NCI-H1092 (cell line): ENCODE results near the gene SAMD8.
"Not testable (repeated sequence)": the region's sequence is repeated elsewhere in the genome, so short reads cannot be mapped to it uniquely, and the experiment has no call there.

Source experiments
- DNase-seq: peaks from one replicate; lab custom pipeline; 2025; lab: John Stamatoyannopoulos, UW

Gene SAMD8

GRCh38 chr10:75086278-75086934 is 25.1 kb upstream of the SAMD8 start:
- no peak for DNase-seq

DNA sequence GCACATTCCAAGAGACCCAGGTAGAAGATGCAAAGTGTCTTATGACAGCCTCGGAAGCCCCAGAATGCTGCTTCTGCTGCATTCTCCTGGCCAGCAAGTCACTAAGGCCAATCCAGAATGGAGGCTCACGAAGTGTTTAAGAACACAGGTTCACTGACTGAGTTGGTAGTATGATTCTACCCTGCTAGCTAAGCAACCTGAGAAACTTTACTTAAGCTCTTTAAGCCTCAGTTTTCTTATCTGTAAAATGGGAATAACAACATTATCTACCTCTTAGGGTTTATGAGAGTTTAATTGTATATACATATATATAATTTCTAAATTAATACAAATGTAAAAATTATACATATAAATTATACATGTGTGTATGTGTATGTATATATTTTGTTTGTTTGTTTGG is 22.8 kb upstream of the SAMD8 start:
- DNase-seq: no peak

DNA sequence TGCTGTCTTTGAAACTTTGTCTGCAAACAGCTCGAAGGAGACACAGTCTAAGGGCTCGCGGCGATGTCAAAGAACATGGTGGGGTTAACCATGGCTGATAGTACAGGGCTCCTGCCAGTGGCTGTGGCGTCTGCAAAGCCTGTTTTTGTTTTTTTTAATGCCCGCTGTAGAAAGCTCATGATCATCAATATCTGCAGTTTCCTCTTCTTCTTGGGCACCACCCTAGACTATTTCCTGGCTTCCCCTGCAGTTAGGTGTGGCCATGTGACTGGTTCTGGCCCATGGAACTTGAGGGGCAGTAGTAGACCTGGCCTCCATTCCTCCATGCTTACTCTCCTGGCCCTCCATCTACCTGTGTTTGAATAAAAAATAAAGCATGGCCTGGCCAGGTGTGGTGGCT is 21.8 kb upstream of the SAMD8 start:
- no peak for DNase-seq

DNA sequence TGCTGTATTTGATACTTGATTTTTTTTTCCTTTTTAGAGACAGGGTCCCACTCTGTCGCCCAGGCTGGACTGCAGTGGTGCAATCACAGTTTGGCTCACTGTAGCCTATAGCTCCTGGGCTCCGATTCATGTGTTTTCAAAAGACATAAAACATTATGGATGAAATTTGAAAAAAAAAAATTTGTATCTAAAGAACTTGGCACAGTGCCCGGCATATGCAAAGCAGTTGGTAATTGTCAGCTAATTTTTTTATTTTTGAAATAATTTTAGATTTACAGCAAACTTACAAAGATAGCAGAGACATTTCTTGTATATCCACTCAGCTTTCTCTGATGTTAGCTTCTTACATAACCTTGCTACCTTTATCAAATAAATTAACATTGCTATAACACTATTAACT is 20.3 kb upstream of the SAMD8 start:
- no peak for DNase-seq

- no peak for DNase-seq
Measured at GRCh38 chr10:75094465-75094864, 17.0 kb upstream of the SAMD8 start.

- no peak for DNase-seq
Measured at GRCh38 chr10:75095631-75096030, 15.8 kb upstream of the SAMD8 start.

DNA sequence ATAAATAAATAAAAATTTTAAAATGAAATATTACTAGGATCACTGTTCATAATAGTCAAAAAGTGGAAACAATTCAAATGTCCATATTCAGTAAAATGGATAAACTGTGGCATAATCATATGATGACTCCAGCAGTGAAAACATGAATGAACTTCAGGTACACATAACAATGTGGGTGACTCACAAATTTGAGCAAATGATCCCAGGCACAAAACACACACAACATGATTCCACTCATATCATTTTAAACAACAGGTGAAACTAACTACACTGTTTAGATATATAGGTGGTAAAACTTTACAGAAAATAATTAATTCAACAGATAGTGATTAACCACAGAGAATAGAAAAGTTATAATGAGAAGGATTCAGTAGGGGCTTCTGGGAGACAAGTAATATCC is 14.7 kb upstream of the SAMD8 start:
- no peak for DNase-seq

- no peak for DNase-seq
Measured at GRCh38 chr10:75097666-75098285, 13.7 kb upstream of the SAMD8 start.

- DNase-seq: no peak
Measured at GRCh38 chr10:75098902-75099673, 12.4 kb upstream of the SAMD8 start.

GRCh38 chr10:75099952-75100763 is 11.3 kb upstream of the SAMD8 start:
- no peak for DNase-seq

- no peak for DNase-seq
Measured at GRCh38 chr10:75100764-75101291, 10.6 kb upstream of the SAMD8 start.

GRCh38 chr10:75101416-75102251 is 9.8 kb upstream of the SAMD8 start:
- no peak for DNase-seq

- DNase-seq: no peak
Measured at GRCh38 chr10:75102830-75103673, 8.4 kb upstream of the SAMD8 start.

DNA sequence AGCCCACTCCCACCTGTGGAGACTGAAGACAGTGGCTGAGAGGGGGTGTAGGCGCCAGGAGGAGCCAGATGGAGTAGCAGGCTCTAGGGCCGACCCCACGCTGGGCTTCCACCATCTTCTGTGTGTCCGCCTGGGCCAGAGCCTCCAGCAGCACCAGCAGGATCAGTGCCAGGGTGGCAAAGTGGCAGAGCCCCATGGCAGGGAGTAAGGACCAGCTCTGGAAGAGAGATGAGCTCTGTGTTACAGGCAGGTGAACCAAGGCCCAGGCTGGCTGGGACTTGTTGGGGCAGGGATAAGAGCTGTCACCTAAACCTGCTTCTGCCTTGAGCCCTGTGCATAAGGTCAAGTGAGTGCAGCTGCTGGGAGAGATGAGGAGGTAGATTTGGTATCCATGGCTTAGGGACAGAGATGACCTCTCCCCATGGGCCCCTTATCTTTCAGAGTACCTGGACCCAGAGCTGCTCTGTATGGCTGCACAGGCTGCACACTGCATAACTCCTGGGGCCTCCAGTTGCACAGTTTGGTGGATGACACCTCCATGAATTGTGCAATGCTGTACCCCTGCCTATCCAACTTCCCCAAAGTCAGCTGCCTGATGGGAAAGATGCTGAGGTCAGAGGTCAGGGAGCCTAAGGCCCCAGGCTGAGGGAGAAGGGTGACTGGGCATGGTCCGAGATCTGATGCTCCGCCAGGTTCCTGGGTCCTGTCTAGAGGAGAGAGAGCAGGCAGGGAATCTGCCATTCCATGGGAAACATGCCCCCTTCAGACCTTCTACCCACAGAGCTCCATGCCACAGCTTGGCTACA is 7.4 kb upstream of the SAMD8 start:
- DNase-seq: no peak

DNA sequence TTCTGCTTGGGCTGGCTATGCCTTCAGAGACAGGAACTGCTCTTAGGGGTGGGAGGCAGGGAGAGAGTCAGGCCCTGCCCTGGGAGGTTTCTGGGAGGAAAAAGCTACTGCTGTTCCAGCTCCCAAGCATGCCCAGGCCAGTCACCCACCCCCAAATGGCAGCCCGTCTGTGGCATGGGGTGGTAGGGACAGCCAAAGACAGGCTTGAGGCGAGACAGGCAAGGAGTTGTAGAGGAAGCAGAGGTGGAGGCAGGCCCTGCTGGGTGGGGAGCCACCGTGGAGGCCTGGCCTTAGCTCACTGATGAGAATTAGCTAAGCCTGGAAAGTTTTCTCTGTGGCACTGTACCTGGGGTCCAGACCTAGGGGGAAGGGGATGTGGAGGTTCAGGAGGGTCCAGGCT is 6.6 kb upstream of the SAMD8 start:
- DNase-seq: no peak

GRCh38 chr10:75105576-75106197 is 5.8 kb upstream of the SAMD8 start:
- no peak for DNase-seq

GRCh38 chr10:75106242-75106641 is 5.2 kb upstream of the SAMD8 start:
- no peak for DNase-seq

- DNase-seq: not testable (repeated sequence)
Measured at GRCh38 chr10:75106891-75107290, 4.6 kb upstream of the SAMD8 start.
